K562 (cell line): ENCODE results near the gene BHLHE23. TPM values are rescaled to one million over a fixed set of nuclear protein-coding genes. Genes with fewer than 3 reads are reported as not detected.

Source experiments
- ATAC-seq: fragments of 200-7000 bp; cut with Tn5 transposase; 3 replicates; pipeline ENCODE4 v1.9.1; 2020; ENCODE audit warnings: moderate library complexity
- BruUV-seq: library from RNA; stranded (reverse); fragments of 400-500 nt; replicated peaks from 2 replicates; lab custom pipeline; 2021; lab: Mats Ljungman, UMichigan
- CTCF ChIA-PET: fragments of 300-600 bp; formaldehyde crosslinking; extraction: SDS; loops from one replicate; lab custom pipeline; 2021; ENCODE audit warnings: low intra/inter-chr PET ratio; lab: Yijun Ruan, JAX
- POLR2A ChIA-PET: fragments of 300-600, 350-650 bp; sonication (Branson Sonifier 250); formaldehyde crosslinking; extraction: SDS; loops from one replicate; lab custom pipeline; 2021; ENCODE audit warnings: antibody characterized with exemption, inconsistent platforms; lab: Yijun Ruan, JAX
- DNase-seq, 4 experiments: peaks; one replicate each; pipeline versions ENCODE4 v3.0.0 to v3.0.0-alpha.2; 2011 to 2018; ENCODE audit warnings: low spot score in 3 of 4, mixed read lengths in 3 of 4; ENCODE audit errors: extremely low read depth in 1 of 4
- FAIRE-seq: peaks from 2 replicates; lab custom pipeline; 2011; peaks lifted over from hg19 to GRCh38; lab: Jason Lieb, UNC
- H2AFZ ChIP-seq: 2 replicates; pipeline ENCODE4 v1.6.0; 2011; ENCODE audit warnings: low read depth, low read length, control low read depth, inconsistent platforms
- H3K27ac ChIP-seq: fragments of 200-600 bp; 3 replicates; pipeline ENCODE4 v1.8.0; 2011; ENCODE audit warnings: low read depth, mild to moderate bottlenecking, control low read depth, inconsistent platforms, low read length, moderate library complexity, mixed read lengths; ENCODE audit errors: extremely low read depth
- H3K27me3 ChIP-seq, 2 experiments: fragments of 300-600 bp in 1 of 2; 2 replicates in 1 of 2; 3 replicates in 1 of 2; pipeline versions ENCODE4 v1.6.0 to v1.8.0; 2011; ENCODE audit warnings: inconsistent platforms in 2 of 2, low read length in 2 of 2, mild to moderate bottlenecking in 1 of 2, mixed read lengths in 1 of 2, moderate library complexity in 1 of 2; ENCODE audit not compliant: control insufficient read depth in 2 of 2, insufficient read depth in 2 of 2
- H3K36me3 ChIP-seq: fragments of 300-600 bp; 3 replicates; pipeline ENCODE4 v1.8.0; 2011; ENCODE audit warnings: mild to moderate bottlenecking, low read length, inconsistent platforms; ENCODE audit not compliant: control insufficient read depth, insufficient read depth
- H3K4me1 ChIP-seq, 2 experiments: fragments of 200-600 bp in 1 of 2; replicated peaks in 1 of 2; 2 replicates in 1 of 2; 3 replicates in 1 of 2; pipeline versions ENCODE4 v1.5.1 to v1.8.0; 2011; ENCODE audit warnings: inconsistent platforms in 2 of 2, low read length in 2 of 2, mild to moderate bottlenecking in 1 of 2, mixed read lengths in 1 of 2, moderate library complexity in 1 of 2; ENCODE audit not compliant: control insufficient read depth in 2 of 2, insufficient read depth in 2 of 2
- H3K4me2 ChIP-seq: 2 replicates; pipeline ENCODE4 v1.6.1; 2011; ENCODE audit warnings: low read length, control low read depth, inconsistent platforms, mixed read lengths; ENCODE audit not compliant: insufficient read depth
- H3K4me3 ChIP-seq: fragments of 200-600 bp; sonication (generic), shearing (Covaris generic); 2 replicates; pipeline ENCODE4 v1.5.1; 2016; ENCODE audit warnings: control low read depth, inconsistent platforms
- H3K79me2 ChIP-seq: fragments of 200-600 bp; 3 replicates; pipeline ENCODE4 v1.8.0; 2011; ENCODE audit warnings: low read length, inconsistent platforms; ENCODE audit not compliant: control insufficient read depth, insufficient read depth
- H3K9ac ChIP-seq, 2 experiments: 2 replicates each; pipeline versions ENCODE4 v1.6.0 to v1.6.1; 2011; ENCODE audit warnings: low read depth in 2 of 2, low read length in 2 of 2, control low read depth in 1 of 2, inconsistent platforms in 1 of 2, mild to moderate bottlenecking in 1 of 2, mixed read lengths in 1 of 2; ENCODE audit not compliant: insufficient read depth in 1 of 2
- H3K9me1 ChIP-seq: one replicate; pipeline ENCODE4 v1.6.0; 2011; ENCODE audit warnings: inconsistent platforms, mild to moderate bottlenecking, low read length, moderate library complexity; ENCODE audit not compliant: control insufficient read depth, insufficient read depth
- H3K9me3 ChIP-seq: replicated peaks from 2 replicates; pipeline ENCODE4 v1.5.1; 2011; ENCODE audit warnings: low read depth, low read length, inconsistent platforms; ENCODE audit not compliant: control insufficient read depth, insufficient read depth
- H4K20me1 ChIP-seq: replicated peaks from 2 replicates; pipeline ENCODE4 v1.6.1; 2011; ENCODE audit warnings: low read length, inconsistent platforms, mixed read lengths; ENCODE audit not compliant: control insufficient read depth, insufficient read depth
- SIN3B ChIP-seq: fragments of 450-650 bp; IDR thresholded peaks from 2 replicates; pipeline ENCODE4 v1.6.1; 2017; ENCODE audit warnings: low read depth, mild to moderate bottlenecking, moderate library complexity
- TCFL5 ChIP-seq: fragments of 250-450 bp; sonication (Bioruptor Pico); conservative IDR thresholded peaks from 2 replicates; pipeline ENCODE4 v1.6.1; 2021; ENCODE audit warnings: mild to moderate bottlenecking, moderate library complexity, matching md5 sums
- WGBS: fragments of 100-300 bp; shearing (Covaris generic); methylation state at CpG from one replicate; pipeline ENCODE4 v1.1.6; 2016; ENCODE audit warnings: low coverage, mixed read lengths; ENCODE audit not compliant: insufficient coverage; ENCODE audit errors: missing lambda C conversion rate; 5-methylcytosine and 5-hydroxymethylcytosine counted together
- in situ Hi-C: fragments of 300-500 bp; cut with MboI; formaldehyde crosslinking; loops from 4 replicates; pipeline ENCODE4 v1.15.0; 2018; ENCODE audit warnings: inconsistent platforms, mixed read lengths
- intact Hi-C: fragments of 100-400 bp; cut with micrococcal nuclease; formaldehyde crosslinking; loops from 2 replicates; pipeline ENCODE4 v1.14.2; 2022
- polyA plus RNA-seq, 8 experiments: library from polyadenylated mRNA; depleted of rRNA in 4 of 8; stranded (reverse) in 5 of 8; unstranded in 3 of 8; fragments of >200 nt; fragmentation: Nextera tagmentation in 2 of 8; fragmentation: Illumina TruSeq in 1 of 8; extraction: Ambion mirVana in 2 of 8; extraction: Trizol in 1 of 8; gene quantifications; 2 replicates each; pipeline versions ENCODE4 v1.2.1 to v1.2.3, GENCODE V29; 2011 to 2014; ENCODE audit warnings: inconsistent platforms in 1 of 8, missing spikeins in 1 of 8
- total RNA-seq, 7 experiments: library from RNA; depleted of rRNA in 6 of 7; stranded (reverse); fragments of >200 nt in 6 of 7; fragmentation: Illumina TruSeq in 2 of 7; extraction: Trizol in 2 of 7; gene quantifications; 2 replicates each; pipeline versions ENCODE4 v1.2.1 to v1.2.3, GENCODE V29; 2011 to 2021; ENCODE audit warnings: low replicate concordance in 1 of 7
- TF ChIP-seq, protein P1 (sequence below): fragments of 450-650 bp; IDR thresholded peaks from 2 replicates; pipeline ENCODE4 v1.6.1; 2016; ENCODE audit warnings: borderline replicate concordance

BHLHE23 gene
- total and polyA plus RNA-seq, 9 of the 15 experiments (the other 6 are each of a cell fraction or from before 2014, with no cell fraction given) = not detected

DNA sequence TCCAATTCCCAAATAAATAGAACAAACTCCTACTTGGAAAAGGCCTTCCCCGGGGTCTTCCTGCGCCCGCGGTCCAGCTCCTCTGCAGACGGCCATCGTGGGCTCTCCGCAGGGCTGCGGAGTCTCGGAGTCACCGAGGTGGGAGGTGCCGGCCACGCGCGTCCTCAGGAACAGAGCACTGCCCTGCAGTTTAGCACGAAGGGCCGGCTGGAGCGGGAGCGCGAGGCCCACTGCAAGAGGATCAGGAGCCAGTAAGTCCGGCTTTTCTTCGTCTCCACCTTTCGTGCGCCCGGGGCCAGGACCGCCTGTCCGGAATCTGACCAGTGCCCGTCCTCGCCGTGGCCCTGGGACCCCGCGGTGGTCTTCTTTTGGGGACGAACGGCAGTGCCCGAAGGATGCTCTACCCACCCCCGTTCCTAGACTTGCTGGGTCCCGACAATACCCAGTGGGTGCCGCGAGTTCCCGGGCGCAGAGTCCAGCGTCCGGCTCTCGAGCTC, 1.4 kb downstream of the BHLHE23 start:
- TF ChIP-seq TCFL5 (CRISPR knock-in tag) (no peak), SIN3B (no peak)
- TF ChIP-seq, protein P1, sequence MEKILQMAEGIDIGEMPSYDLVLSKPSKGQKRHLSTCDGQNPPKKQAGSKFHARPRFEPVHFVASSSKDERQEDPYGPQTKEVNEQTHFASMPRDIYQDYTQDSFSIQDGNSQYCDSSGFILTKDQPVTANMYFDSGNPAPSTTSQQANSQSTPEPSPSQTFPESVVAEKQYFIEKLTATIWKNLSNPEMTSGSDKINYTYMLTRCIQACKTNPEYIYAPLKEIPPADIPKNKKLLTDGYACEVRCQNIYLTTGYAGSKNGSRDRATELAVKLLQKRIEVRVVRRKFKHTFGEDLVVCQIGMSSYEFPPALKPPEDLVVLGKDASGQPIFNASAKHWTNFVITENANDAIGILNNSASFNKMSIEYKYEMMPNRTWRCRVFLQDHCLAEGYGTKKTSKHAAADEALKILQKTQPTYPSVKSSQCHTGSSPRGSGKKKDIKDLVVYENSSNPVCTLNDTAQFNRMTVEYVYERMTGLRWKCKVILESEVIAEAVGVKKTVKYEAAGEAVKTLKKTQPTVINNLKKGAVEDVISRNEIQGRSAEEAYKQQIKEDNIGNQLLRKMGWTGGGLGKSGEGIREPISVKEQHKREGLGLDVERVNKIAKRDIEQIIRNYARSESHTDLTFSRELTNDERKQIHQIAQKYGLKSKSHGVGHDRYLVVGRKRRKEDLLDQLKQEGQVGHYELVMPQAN = no peak
- Histone ChIP-seq H3K9me1 (no peaks in the 10 kb centered on the region), H3K9ac (no peak overlapping the region), H3K27ac (no peak overlapping the region), H3K4me1 (peaks cover 4 to 37% of the 10 kb centered on the region in 2 experiments; a peak in 3 of 5 replicates), H2AFZ (no peak overlapping the region), H3K9me3 (no peaks in the 10 kb centered on the region), H3K27me3 (peaks cover 31 to 65% of the 10 kb centered on the region in 2 experiments), H4K20me1 (no peaks in the 10 kb centered on the region; the same call in none of the 2 replicates), H3K79me2 (no peaks in the 10 kb centered on the region), H3K4me2 (no peak overlapping the region), H3K36me3 (no peaks in the 10 kb centered on the region), H3K4me3 (no peak overlapping the region)
- CTCF ChIA-PET = no interaction called here
- FAIRE-seq = no peak
- no peak for ATAC-seq
- in situ Hi-C loops = no loop called here
- POLR2A ChIA-PET = interaction anchor here (0.7 kb wide), 1 partner anchor 23 kb away, joined by 3 read pairs; no protein-coding TSS in a partner anchor
- intact Hi-C loops = loop anchor here (5.0 kb wide), 1 partner anchor 103 kb away; no protein-coding TSS in a partner anchor
- no peak for DNase-seq
- BruUV-seq = no TSS peak
- 57% methylated on average over 21 of the region's 43 CpGs for WGBS
